ENCODE measurements around the gene DSCAM. TPM values are rescaled to one million over a fixed set of nuclear protein-coding genes. Genes with fewer than 3 reads are reported as not detected.

The DSCAM gene
- total RNA-seq, 1 experiment from 2014 or later = 0.33 TPM

- no peaks in the 10 kb centered on the region for H3K27me3 Mint-ChIP-seq (ENCODE audit: insufficient read depth, unreplicated experiment)
- CTCF ChIA-PET = interaction anchor here (0.6 kb wide), 1 partner anchor 224 kb away, joined by 3 read pairs; no protein-coding TSS in a partner anchor
- no peak for DNase-seq (ENCODE audit: unreplicated experiment)
- H3K27ac Mint-ChIP-seq (ENCODE audit: low read depth, unreplicated experiment) = no peak overlapping the region
- H3K9me3 Mint-ChIP-seq (ENCODE audit: unreplicated experiment) = no peaks in the 10 kb centered on the region
- intact Hi-C loops (cut with micrococcal nuclease) = no loop called here
- H3K4me1 Mint-ChIP-seq (ENCODE audit: insufficient read depth, unreplicated experiment) = peaks cover 6% of the 10 kb centered on the region
- H3K36me3 Mint-ChIP-seq (ENCODE audit: insufficient read depth, unreplicated experiment) = no peaks in the 10 kb centered on the region
- H3K4me3 Mint-ChIP-seq (ENCODE audit: unreplicated experiment) = no peak overlapping the region
- TF ChIP-seq CTCF (IDR thresholded peaks at IDR 0.05; ENCODE audit: unreplicated experiment) = no peak
- BruUV-seq (replicated peaks) = no TSS peak
- POLR2A ChIA-PET = no interaction called here
Observed at GRCh38 chr21:40841524-40842196, 5.3 kb downstream of the DSCAM start.

GRCh38 chr21:40840401-40841125 lies 6.4 kb downstream of the DSCAM start:
- CTCF ChIA-PET = interaction anchor here (0.6 to 1.5 kb wide), 4 partner anchors 9 to 336 kb away, joined by 3 to 4 read pairs (median 3); no protein-coding TSS in a partner anchor
- H3K36me3 Mint-ChIP-seq (ENCODE audit: insufficient read depth, unreplicated experiment) = no peaks in the 10 kb centered on the region

GRCh38 chr21:40839521-40839920 lies 7.4 kb downstream of the DSCAM start:
- intact Hi-C loops (cut with micrococcal nuclease) = no loop called here
- H3K4me3 Mint-ChIP-seq (ENCODE audit: unreplicated experiment) = no peak overlapping the region
- DNase-seq (ENCODE audit: unreplicated experiment) = no peak
- no peak for TF ChIP-seq CTCF (IDR thresholded peaks at IDR 0.05; ENCODE audit: unreplicated experiment)
- BruUV-seq (replicated peaks) = no TSS peak
- no peaks in the 10 kb centered on the region for H3K4me1 Mint-ChIP-seq (ENCODE audit: insufficient read depth, unreplicated experiment)
- H3K27ac Mint-ChIP-seq (ENCODE audit: low read depth, unreplicated experiment) = no peak overlapping the region
- no peaks in the 10 kb centered on the region for H3K27me3 Mint-ChIP-seq (ENCODE audit: insufficient read depth, unreplicated experiment)
- H3K36me3 Mint-ChIP-seq (ENCODE audit: insufficient read depth, unreplicated experiment) = no peaks in the 10 kb centered on the region
- POLR2A ChIA-PET = interaction anchor here (0.6 kb wide), 1 partner anchor 289 kb away, joined by 3 read pairs; no protein-coding TSS in a partner anchor
- no peaks in the 10 kb centered on the region for H3K9me3 Mint-ChIP-seq (ENCODE audit: unreplicated experiment)
- CTCF ChIA-PET = interaction anchor here (1.1 to 1.5 kb wide), 3 partner anchors 8 to 229 kb away, joined by 3 to 4 read pairs (median 3); no protein-coding TSS in a partner anchor

More at GRCh38 chr21:40840401-40841125, 6.4 kb downstream of the DSCAM start:
- intact Hi-C loops (cut with micrococcal nuclease) = no loop called here
- DNase-seq (ENCODE audit: unreplicated experiment) = no peak
- Mint-ChIP-seq H3K27ac (ENCODE audit: low read depth, unreplicated experiment) (no peak overlapping the region), H3K4me3 (ENCODE audit: unreplicated experiment) (no peak overlapping the region), H3K9me3 (ENCODE audit: unreplicated experiment) (no peaks in the 10 kb centered on the region), H3K27me3 (ENCODE audit: insufficient read depth, unreplicated experiment) (no peaks in the 10 kb centered on the region), H3K4me1 (ENCODE audit: insufficient read depth, unreplicated experiment) (peaks cover 5% of the 10 kb centered on the region)
- POLR2A ChIA-PET = interaction anchor here (0.6 kb wide), 1 partner anchor 9 kb away, joined by 3 read pairs; no protein-coding TSS in a partner anchor
- no TSS peak for BruUV-seq (replicated peaks)
- TF ChIP-seq CTCF (IDR thresholded peaks at IDR 0.05; ENCODE audit: unreplicated experiment) = no peak

GRCh38 chr21:40837456-40837855 lies 9.5 kb downstream of the DSCAM start:
- Mint-ChIP-seq H3K36me3 (ENCODE audit: insufficient read depth, unreplicated experiment) (no peaks in the 10 kb centered on the region), H3K4me1 (ENCODE audit: insufficient read depth, unreplicated experiment) (no peaks in the 10 kb centered on the region), H3K4me3 (ENCODE audit: unreplicated experiment) (no peak overlapping the region), H3K27me3 (ENCODE audit: insufficient read depth, unreplicated experiment) (no peaks in the 10 kb centered on the region), H3K27ac (ENCODE audit: low read depth, unreplicated experiment) (no peak overlapping the region), H3K9me3 (ENCODE audit: unreplicated experiment) (no peaks in the 10 kb centered on the region)
- no TSS peak for BruUV-seq (replicated peaks)
- ChIA-PET POLR2A (no interaction called here), CTCF (no interaction called here)
- DNase-seq (ENCODE audit: unreplicated experiment) = no peak
- intact Hi-C loops (cut with micrococcal nuclease) = no loop called here
- no peak for TF ChIP-seq CTCF (IDR thresholded peaks at IDR 0.05; ENCODE audit: unreplicated experiment)

All from MCF 10A (cell line).